Thoracic aorta (tissue), 2 donors: ENCODE data around the gene NUDT19. TPM values are rescaled to one million over a fixed set of nuclear protein-coding genes. Genes with fewer than 3 reads are reported as not detected.

Experiments used
- ATAC-seq: fragments of 150-250 bp; one replicate; pipeline ENCODE4 v1.8.0; 2017; ENCODE audit warnings: low read depth; ENCODE audit not compliant: insufficient number of reproducible peaks, low FRiP score
- DNase-seq: peaks from one replicate; pipeline ENCODE4 v3.0.0-alpha.2; 2020; ENCODE audit warnings: low spot score
- H3K27ac ChIP-seq, 2 donors: fragments of 200-600 bp; sonication (generic); 1 replicate in 1 of 2; 2 replicates in 1 of 2; pipeline ENCODE4 v1.5.1; 2016; ENCODE audit warnings: mild to moderate bottlenecking in 2 of 2, moderate library complexity in 2 of 2
- H3K27me3 ChIP-seq: fragments of 200-600 bp; sonication (generic); replicated peaks from 2 replicates; pipeline ENCODE4 v1.6.0; 2016; ENCODE audit warnings: mild to moderate bottlenecking; ENCODE audit not compliant: insufficient read depth
- H3K36me3 ChIP-seq: fragments of 200-600 bp; sonication (generic); one replicate; pipeline ENCODE4 v1.5.1; 2016
- H3K4me1 ChIP-seq, 2 donors: fragments of 200-600 bp; sonication (generic); 1 replicate in 1 of 2; 2 replicates in 1 of 2; pipeline versions ENCODE4 v1.5.1 to v1.6.0; 2016; ENCODE audit warnings: low read depth in 2 of 2, mild to moderate bottlenecking in 1 of 2; ENCODE audit not compliant: control insufficient read depth in 1 of 2
- H3K4me3 ChIP-seq: fragments of 200-600 bp; sonication (generic); 2 replicates; pipeline ENCODE4 v1.5.1; 2016; ENCODE audit warnings: mild to moderate bottlenecking
- H3K9me3 ChIP-seq: fragments of 200-600 bp; sonication (generic); 2 replicates; pipeline ENCODE4 v1.5.1; 2016
- total RNA-seq, 2 donors: library from RNA; depleted of rRNA; stranded (reverse); fragments of >200 nt; gene quantifications; one replicate each; pipeline versions ENCODE4 v1.1.0 to v1.2.3, GENCODE V29; 2016
- TF ChIP-seq, protein P1 (sequence below): fragments of 200-600 bp; sonication (generic); IDR thresholded peaks from one replicate; pipeline ENCODE4 v1.5.1; 2019; ENCODE audit warnings: antibody characterized with exemption

The NUDT19 gene
- total RNA-seq, 2 donors from 2014 or later, result 5.7 to 11.7 TPM

- DNase-seq (no peak), ATAC-seq (no peak)
- H3K4me3 ChIP-seq, result no peak overlapping the region
- H3K9me3 ChIP-seq, result no peaks in the 10 kb centered on the region
- H3K4me1 ChIP-seq, result peaks cover 0 to 8% of the 10 kb centered on the region in 2 donors
- H3K36me3 ChIP-seq, result no peaks in the 10 kb centered on the region
- TF ChIP-seq, protein P1, sequence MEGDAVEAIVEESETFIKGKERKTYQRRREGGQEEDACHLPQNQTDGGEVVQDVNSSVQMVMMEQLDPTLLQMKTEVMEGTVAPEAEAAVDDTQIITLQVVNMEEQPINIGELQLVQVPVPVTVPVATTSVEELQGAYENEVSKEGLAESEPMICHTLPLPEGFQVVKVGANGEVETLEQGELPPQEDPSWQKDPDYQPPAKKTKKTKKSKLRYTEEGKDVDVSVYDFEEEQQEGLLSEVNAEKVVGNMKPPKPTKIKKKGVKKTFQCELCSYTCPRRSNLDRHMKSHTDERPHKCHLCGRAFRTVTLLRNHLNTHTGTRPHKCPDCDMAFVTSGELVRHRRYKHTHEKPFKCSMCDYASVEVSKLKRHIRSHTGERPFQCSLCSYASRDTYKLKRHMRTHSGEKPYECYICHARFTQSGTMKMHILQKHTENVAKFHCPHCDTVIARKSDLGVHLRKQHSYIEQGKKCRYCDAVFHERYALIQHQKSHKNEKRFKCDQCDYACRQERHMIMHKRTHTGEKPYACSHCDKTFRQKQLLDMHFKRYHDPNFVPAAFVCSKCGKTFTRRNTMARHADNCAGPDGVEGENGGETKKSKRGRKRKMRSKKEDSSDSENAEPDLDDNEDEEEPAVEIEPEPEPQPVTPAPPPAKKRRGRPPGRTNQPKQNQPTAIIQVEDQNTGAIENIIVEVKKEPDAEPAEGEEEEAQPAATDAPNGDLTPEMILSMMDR, result no peak
- H3K27ac ChIP-seq, result no peak overlapping the region
- H3K27me3 ChIP-seq, result no peaks in the 10 kb centered on the region
Measured at GRCh38 chr19:32680986-32681385, 10.6 kb upstream of the NUDT19 start.

DNA sequence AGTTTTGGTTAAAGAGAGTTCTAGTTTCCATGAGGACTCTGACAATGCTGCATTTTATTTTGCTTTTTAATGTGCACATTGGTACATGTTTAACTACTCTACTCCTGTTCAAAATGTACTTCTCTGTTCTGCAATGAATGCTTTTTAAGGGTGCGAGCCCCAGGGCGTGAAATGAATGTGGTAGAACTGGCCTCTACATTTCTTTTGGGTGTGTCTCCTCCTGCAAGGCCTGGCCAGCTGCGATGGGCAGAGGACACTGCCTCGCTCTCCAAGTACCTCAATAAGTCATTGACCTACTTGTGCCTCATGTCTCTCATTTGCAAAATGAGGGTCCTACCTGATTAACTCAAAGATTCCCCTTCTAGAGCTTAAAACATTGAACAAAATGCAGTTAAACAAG lies 9.3 kb upstream of the NUDT19 start:
- Histone ChIP-seq H3K36me3 (no peaks in the 10 kb centered on the region), H3K4me1 (no peaks in the 10 kb centered on the region), H3K4me3 (no peak overlapping the region), H3K27me3 (no peaks in the 10 kb centered on the region), H3K9me3 (no peaks in the 10 kb centered on the region), H3K27ac (no peak overlapping the region)
- ATAC-seq (no peak), DNase-seq (no peak)
- TF ChIP-seq, protein P1, result no peak

DNA sequence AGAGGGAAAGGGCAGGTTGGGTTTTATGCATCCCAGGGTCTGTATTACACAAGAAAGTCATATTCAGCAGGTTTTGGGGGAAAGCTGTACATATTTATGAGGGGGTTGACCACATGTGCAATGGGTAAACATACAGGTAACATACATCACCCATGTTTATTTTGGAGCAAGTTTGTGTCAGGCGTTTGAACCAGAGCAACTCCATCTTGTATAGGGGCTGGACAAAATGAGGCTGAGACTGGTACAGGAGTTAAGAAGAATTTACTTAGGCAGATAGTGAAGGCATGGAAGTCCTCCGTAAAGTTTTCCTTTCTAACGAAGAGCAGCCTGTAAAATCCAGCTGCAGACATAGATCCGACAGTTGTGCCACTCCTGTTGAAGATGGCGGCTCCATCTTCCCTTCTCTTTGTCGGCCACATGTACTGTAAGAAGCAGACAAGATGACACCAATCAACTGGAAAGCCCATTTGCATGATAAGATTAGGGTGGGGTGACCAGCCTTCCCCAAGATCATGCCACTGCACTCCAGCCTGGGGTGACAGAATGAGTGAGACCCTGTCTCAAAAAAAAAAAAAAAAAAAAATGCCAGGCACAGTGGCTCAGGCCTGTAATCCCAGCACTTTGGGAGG lies 4.7 kb upstream of the NUDT19 start:
- H3K4me1 ChIP-seq, result peaks cover 0 to 3% of the 10 kb centered on the region in 2 donors
- H3K36me3 ChIP-seq, result no peaks in the 10 kb centered on the region
- no peaks in the 10 kb centered on the region for H3K9me3 ChIP-seq
- TF ChIP-seq, protein P1, result no peak
- no peak for ATAC-seq
- DNase-seq, result no peak
- no peak overlapping the region for H3K27ac ChIP-seq
- no peak overlapping the region for H3K4me3 ChIP-seq
- no peaks in the 10 kb centered on the region for H3K27me3 ChIP-seq

DNA sequence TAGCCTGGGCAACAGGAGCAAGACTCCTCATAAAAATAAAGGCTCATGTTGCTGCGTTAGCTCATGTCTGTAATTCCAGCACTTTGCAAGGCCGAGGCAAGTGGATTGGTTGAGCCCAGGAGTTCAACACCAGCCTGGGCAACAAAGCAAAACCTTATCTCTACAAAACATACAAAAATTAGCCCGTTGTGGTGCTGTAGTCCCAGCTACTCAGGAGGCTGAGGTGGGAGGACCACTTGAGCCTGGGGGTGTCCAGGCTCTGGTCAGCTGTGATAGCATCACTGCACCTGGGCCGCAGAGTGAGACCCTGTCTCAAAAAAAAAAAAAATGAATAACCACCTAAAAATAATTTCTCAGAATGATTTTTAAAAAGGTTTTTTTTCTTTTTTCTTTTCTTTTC lies 3.9 kb upstream of the NUDT19 start:
- Histone ChIP-seq H3K36me3 (no peaks in the 10 kb centered on the region), H3K9me3 (no peaks in the 10 kb centered on the region), H3K27ac (no peak overlapping the region), H3K27me3 (no peaks in the 10 kb centered on the region), H3K4me3 (no peak overlapping the region), H3K4me1 (peaks cover 5% of the 10 kb centered on the region in 2 donors)
- ATAC-seq, result no peak
- TF ChIP-seq, protein P1, result no peak
- no peak for DNase-seq

- Histone ChIP-seq H3K4me3 (no peak overlapping the region), H3K9me3 (no peaks in the 10 kb centered on the region), H3K36me3 (no peaks in the 10 kb centered on the region), H3K4me1 (peaks cover 11% of the 10 kb centered on the region in 2 donors), H3K27me3 (no peaks in the 10 kb centered on the region), H3K27ac (no peak overlapping the region)
- DNase-seq, result no peak
- TF ChIP-seq, protein P1, result no peak
- no peak for ATAC-seq
Measured at GRCh38 chr19:32688311-32688710, 3.3 kb upstream of the NUDT19 start.
